Neural progenitor cell (in vitro differentiated cells): ENCODE results near the gene UQCC3. TPM values are rescaled to one million over a fixed set of nuclear protein-coding genes. Genes with fewer than 3 reads are reported as not detected.

Source experiments
- DNase-seq: peaks from one replicate; pipeline ENCODE4 v3.0.0-alpha.2; 2016; ENCODE audit warnings: low spot score
- H2AFZ ChIP-seq: fragments of 200-600 bp; sonication (generic); replicated peaks from 2 replicates; pipeline ENCODE4 v1.6.1; 2016; ENCODE audit warnings: antibody characterized with exemption
- H3F3A ChIP-seq: fragments of 200-600 bp; sonication (generic); 2 replicates; pipeline ENCODE4 v1.6.1; 2016; ENCODE audit warnings: antibody characterized with exemption, low read depth
- H3K27ac ChIP-seq: fragments of 200-600 bp; sonication (generic); 2 replicates; pipeline ENCODE4 v1.5.1; 2016; ENCODE audit warnings: mild to moderate bottlenecking
- H3K27me3 ChIP-seq: fragments of 200-600 bp; sonication (generic); 2 replicates; pipeline ENCODE4 v1.6.1; 2016; ENCODE audit warnings: mild to moderate bottlenecking, moderate library complexity
- H3K36me3 ChIP-seq: fragments of 200-600 bp; sonication (generic); 2 replicates; pipeline ENCODE4 v1.5.1; 2016
- H3K4me1 ChIP-seq: fragments of 200-600 bp; sonication (generic); 2 replicates; pipeline ENCODE4 v1.6.1; 2016; ENCODE audit warnings: mixed run types
- H3K4me2 ChIP-seq: fragments of 200-600 bp; sonication (generic); 2 replicates; pipeline ENCODE4 v1.6.1; 2016
- H3K4me3 ChIP-seq: fragments of 200-600 bp; sonication (generic); 2 replicates; pipeline ENCODE4 v1.5.1; 2016
- H3K79me2 ChIP-seq: fragments of 200-600 bp; sonication (generic); 2 replicates; pipeline ENCODE4 v1.6.1; 2016; ENCODE audit warnings: low read depth
- H3K9ac ChIP-seq: fragments of 200-600 bp; sonication (generic); 2 replicates; pipeline ENCODE4 v1.6.1; 2016
- H3K9me3 ChIP-seq: fragments of 200-600 bp; sonication (generic); 2 replicates; pipeline ENCODE4 v1.5.1; 2016; ENCODE audit warnings: low read depth
- H4K20me1 ChIP-seq: fragments of 200-600 bp; sonication (generic); 2 replicates; pipeline ENCODE4 v1.6.1; 2016; ENCODE audit warnings: low read depth
- H3K27ac Mint-ChIP-seq: 3 replicates; pipeline ENCODE4 v1.8.0; 2021; ENCODE audit warnings: mixed read lengths
- H3K27me3 Mint-ChIP-seq: 2 replicates; pipeline ENCODE4 v1.8.0; 2022; ENCODE audit warnings: low read depth, mild to moderate bottlenecking, inconsistent platforms, moderate library complexity, mixed read lengths; ENCODE audit not compliant: insufficient read depth
- H3K36me3 Mint-ChIP-seq: 3 replicates; pipeline ENCODE4 v1.8.0; 2021; ENCODE audit warnings: mixed read lengths
- H3K4me1 Mint-ChIP-seq: 3 replicates; pipeline ENCODE4 v1.8.0; 2021; ENCODE audit warnings: mixed read lengths
- H3K4me3 Mint-ChIP-seq: 3 replicates; pipeline ENCODE4 v1.8.0; 2021; ENCODE audit warnings: mild to moderate bottlenecking, moderate library complexity, mixed read lengths
- H3K9me3 Mint-ChIP-seq: 3 replicates; pipeline ENCODE4 v1.8.0; 2020; ENCODE audit warnings: mixed read lengths
- EZH2 ChIP-seq: fragments of 200-600 bp; sonication (generic); IDR thresholded peaks from 2 replicates; pipeline ENCODE4 v1.6.1; 2017; ENCODE audit warnings: antibody characterized with exemption, mild to moderate bottlenecking, moderate library complexity
- EZH2phosphoT487 ChIP-seq: fragments of 200-600 bp; sonication (generic); IDR thresholded peaks from 2 replicates; pipeline ENCODE4 v1.6.1; 2017; ENCODE audit warnings: antibody characterized with exemption
- total RNA-seq: library from RNA; depleted of rRNA; stranded (reverse); fragments of >200 nt; gene quantifications from 2 replicates; pipeline ENCODE4 v1.2.3, GENCODE V29; 2015; ENCODE audit warnings: low replicate concordance
- TF ChIP-seq, protein P1 (sequence below): fragments of 200-600 bp; sonication (generic); IDR thresholded peaks from 2 replicates; pipeline ENCODE4 v1.5.1; 2017; ENCODE audit warnings: antibody characterized with exemption, mild to moderate bottlenecking

Gene UQCC3
- total RNA-seq, 1 donor from 2014 or later, result 5.7 TPM

DNA sequence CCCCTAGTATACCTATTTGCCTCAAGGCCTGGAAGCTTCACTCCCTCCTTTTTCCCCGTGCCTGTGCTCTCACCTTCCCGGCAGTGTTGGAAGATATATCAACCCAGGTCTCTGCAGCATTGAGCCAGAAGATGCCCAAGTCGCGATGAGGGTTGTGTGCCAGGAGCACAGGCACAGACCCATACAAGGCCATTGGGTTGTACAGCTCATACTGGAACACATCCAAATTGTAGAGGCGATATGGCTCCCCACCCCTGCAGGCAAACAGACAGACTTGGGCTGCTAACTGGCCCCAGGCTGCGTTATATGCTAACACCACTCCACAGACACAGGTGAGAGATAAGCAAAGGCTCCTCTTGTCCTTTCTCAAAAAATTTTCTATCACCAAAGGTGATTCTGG, 39.0 kb upstream of the UQCC3 start:
- H3K36me3 ChIP-seq, result peaks cover 12% of the 10 kb centered on the region
- no peak for DNase-seq
- H4K20me1 ChIP-seq, result no peaks in the 10 kb centered on the region
- no peaks in the 10 kb centered on the region for H3K27me3 ChIP-seq
- Mint-ChIP-seq H3K9me3 (no peaks in the 10 kb centered on the region), H3K4me3 (no peak overlapping the region), H3K4me1 (no peaks in the 10 kb centered on the region), H3K27me3 (no peaks in the 10 kb centered on the region), H3K27ac (no peak overlapping the region), H3K36me3 (peaks cover 46% of the 10 kb centered on the region)
- H3K9ac ChIP-seq, result no peak overlapping the region
- peaks cover 4% of the 10 kb centered on the region for H3F3A ChIP-seq
- TF ChIP-seq EZH2 (no peak), EZH2phosphoT487 (no peak)
- TF ChIP-seq, protein P1, sequence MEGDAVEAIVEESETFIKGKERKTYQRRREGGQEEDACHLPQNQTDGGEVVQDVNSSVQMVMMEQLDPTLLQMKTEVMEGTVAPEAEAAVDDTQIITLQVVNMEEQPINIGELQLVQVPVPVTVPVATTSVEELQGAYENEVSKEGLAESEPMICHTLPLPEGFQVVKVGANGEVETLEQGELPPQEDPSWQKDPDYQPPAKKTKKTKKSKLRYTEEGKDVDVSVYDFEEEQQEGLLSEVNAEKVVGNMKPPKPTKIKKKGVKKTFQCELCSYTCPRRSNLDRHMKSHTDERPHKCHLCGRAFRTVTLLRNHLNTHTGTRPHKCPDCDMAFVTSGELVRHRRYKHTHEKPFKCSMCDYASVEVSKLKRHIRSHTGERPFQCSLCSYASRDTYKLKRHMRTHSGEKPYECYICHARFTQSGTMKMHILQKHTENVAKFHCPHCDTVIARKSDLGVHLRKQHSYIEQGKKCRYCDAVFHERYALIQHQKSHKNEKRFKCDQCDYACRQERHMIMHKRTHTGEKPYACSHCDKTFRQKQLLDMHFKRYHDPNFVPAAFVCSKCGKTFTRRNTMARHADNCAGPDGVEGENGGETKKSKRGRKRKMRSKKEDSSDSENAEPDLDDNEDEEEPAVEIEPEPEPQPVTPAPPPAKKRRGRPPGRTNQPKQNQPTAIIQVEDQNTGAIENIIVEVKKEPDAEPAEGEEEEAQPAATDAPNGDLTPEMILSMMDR, result no peak
- no peak overlapping the region for H3K4me2 ChIP-seq
- no peaks in the 10 kb centered on the region for H3K9me3 ChIP-seq
- no peaks in the 10 kb centered on the region for H3K4me1 ChIP-seq
- H3K27ac ChIP-seq, result no peak overlapping the region
- no peaks in the 10 kb centered on the region for H3K79me2 ChIP-seq
- H2AFZ ChIP-seq, result no peak overlapping the region
- no peak overlapping the region for H3K4me3 ChIP-seq

DNA sequence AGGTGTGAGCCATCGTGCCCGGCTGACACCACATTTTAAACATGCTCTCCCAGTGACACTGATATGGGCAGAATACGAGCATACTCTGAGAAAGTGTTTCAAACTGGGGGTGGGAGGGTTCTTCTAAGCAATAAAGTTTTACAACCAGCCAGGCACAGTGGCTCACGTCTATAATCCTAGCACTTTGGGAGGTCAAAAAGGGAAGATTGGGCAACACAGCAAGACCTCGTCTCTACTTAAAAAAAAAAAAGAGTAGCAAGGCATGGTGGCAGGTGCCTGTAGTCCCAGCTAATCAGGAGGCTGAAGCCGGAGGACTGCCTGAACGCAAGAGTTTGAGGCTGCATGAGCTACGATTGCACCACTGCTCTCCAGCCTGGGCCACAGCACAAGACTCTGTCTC, 27.3 kb upstream of the UQCC3 start:
- Histone ChIP-seq H3K4me3 (no peak overlapping the region), H3K36me3 (no peaks in the 10 kb centered on the region), H3K27ac (no peak overlapping the region), H3K79me2 (peaks cover 72% of the 10 kb centered on the region), H2AFZ (no peak overlapping the region), H3K4me1 (peaks cover 6% of the 10 kb centered on the region), H4K20me1 (peaks cover 20% of the 10 kb centered on the region), H3K9me3 (no peaks in the 10 kb centered on the region), H3K9ac (no peak overlapping the region), H3K4me2 (no peak overlapping the region), H3F3A (peaks cover 16% of the 10 kb centered on the region), H3K27me3 (no peaks in the 10 kb centered on the region)
- H3K4me1 Mint-ChIP-seq, result peaks cover 15% of the 10 kb centered on the region
- peaks cover 8% of the 10 kb centered on the region for H3K27me3 Mint-ChIP-seq
- peaks cover 20% of the 10 kb centered on the region for H3K36me3 Mint-ChIP-seq
- H3K27ac Mint-ChIP-seq, result no peak overlapping the region
- H3K9me3 Mint-ChIP-seq, result no peaks in the 10 kb centered on the region
- DNase-seq, result no peak
- TF ChIP-seq, protein P1, result no peak
- TF ChIP-seq EZH2phosphoT487, result no peak
- no peak for TF ChIP-seq EZH2
- H3K4me3 Mint-ChIP-seq, result peak overlapping the region; percentile 67

DNA sequence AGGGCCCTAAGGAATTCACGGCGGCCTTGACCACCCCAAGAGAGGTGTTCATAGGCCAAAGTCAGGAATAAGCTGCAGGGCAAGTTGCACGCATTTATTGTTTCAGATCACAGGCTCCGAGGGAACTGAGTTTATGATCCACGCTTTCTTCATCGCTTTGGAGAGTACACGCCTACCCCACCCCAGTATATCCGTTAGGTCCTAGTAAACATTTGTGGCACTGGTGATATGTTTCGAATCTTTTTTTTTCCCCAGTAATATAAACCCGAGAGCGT, 25.9 kb upstream of the UQCC3 start:
- H3K36me3 Mint-ChIP-seq, result peaks cover 15% of the 10 kb centered on the region
- H3K27ac ChIP-seq, result peak overlapping the region; percentile 94
- H3K4me1 Mint-ChIP-seq, result peaks cover 15% of the 10 kb centered on the region
- H3K4me1 ChIP-seq, result peaks cover 6% of the 10 kb centered on the region
- peaks cover 20% of the 10 kb centered on the region for H4K20me1 ChIP-seq
- peaks cover 62% of the 10 kb centered on the region for H3K79me2 ChIP-seq
- H3K9me3 Mint-ChIP-seq, result no peaks in the 10 kb centered on the region
- DNase-seq, result no peak
- H3K9ac ChIP-seq, result peak overlapping the region; percentile 99
- no peaks in the 10 kb centered on the region for H3K9me3 ChIP-seq
- peak overlapping the region; percentile 99 for H3K27ac Mint-ChIP-seq
- peak overlapping the region; percentile 95 for H3K4me2 ChIP-seq
- no peaks in the 10 kb centered on the region for H3K27me3 ChIP-seq
- no peaks in the 10 kb centered on the region for H3K36me3 ChIP-seq
- TF ChIP-seq, protein P1, result no peak
- no peak for TF ChIP-seq EZH2phosphoT487
- no peak for TF ChIP-seq EZH2
- peaks cover 8% of the 10 kb centered on the region for H3K27me3 Mint-ChIP-seq
- H2AFZ ChIP-seq, result no peak overlapping the region
- H3F3A ChIP-seq, result peaks cover 16% of the 10 kb centered on the region
- peak overlapping the region; percentile 100 for H3K4me3 Mint-ChIP-seq
- peak overlapping the region; percentile 98 for H3K4me3 ChIP-seq
